HG03097 (cell line): ENCODE results near the gene ITGA4.
"Not testable (repeated sequence)": the region's sequence is repeated elsewhere in the genome, so short reads cannot be mapped to it uniquely, and the experiment has no call there.

Experiments
- ATAC-seq: cut with Tn5 transposase; IDR thresholded peaks from one replicate; pipeline ENCODE4 v1.9.1; 2021; ENCODE audit not compliant: unreplicated experiment, low FRiP score

ITGA4 gene

GRCh38 chr2:181457121-181457740 is at the start of gene ITGA4:
Gene ITGA4 (plus strand): TSS chr2:181457386. CDS start chr2:181457655, 269 bp downstream.
- ATAC-seq: peak; percentile 53

DNA sequence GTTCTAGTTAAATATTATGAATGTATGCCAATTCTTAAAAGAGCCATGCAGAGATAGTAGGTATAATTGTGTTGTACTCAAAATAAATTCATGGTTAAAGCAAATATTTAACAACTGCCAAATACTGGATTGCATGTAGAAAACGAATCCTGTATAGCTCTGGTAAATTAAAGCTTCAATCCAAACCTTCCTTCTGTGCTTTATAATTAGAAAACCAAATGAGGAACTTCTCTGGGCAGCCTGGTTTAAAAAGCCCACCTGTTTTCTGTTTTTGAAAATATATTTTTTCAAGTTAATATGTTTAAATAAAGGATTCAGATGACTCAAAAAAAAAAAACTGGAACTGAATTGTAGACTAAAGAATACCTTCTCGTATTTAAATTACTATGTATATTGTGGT is 48.3 kb upstream of the ITGA4 start:
- ATAC-seq: no peak

DNA sequence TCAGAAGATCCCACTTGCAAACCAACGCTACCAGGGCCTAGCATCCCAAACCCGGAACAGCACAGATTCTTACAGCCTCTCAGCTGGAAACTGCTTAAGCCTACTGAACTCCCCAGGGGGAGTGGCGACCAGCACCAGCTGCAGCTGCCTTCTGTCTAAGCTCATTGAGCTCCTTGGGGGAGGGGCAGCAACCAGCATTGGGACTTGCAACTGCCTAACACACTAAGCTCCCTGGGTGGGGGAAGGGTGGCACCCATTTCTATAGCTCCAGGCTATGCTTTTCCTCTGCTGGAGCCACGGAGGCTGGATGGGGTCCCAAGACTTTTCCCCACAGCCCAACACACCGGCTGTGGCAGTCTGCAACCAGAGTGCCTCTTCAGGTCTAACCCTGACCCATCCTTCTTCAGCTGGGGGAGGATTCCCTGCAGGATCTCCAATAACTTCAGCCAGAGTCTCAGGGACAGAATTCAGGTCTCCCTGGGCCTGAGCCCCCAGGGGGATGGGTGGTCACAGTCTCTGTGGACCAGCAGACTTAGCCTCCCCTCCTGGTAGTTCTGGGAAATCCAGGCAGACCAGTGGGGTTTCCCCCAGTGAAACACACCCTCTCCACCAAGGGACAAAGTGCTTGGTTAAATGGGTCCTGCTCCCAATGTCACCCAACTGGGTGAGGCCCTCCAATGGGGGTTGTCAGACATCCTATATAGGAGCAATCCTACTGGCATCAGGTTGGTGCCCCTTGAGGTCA is 45.9 kb upstream of the ITGA4 start:
- ATAC-seq: peak; percentile 83

- no peak for ATAC-seq
These were observed 37.9 kb upstream of the ITGA4 start for GRCh38 chr2:181419129-181419855.

DNA sequence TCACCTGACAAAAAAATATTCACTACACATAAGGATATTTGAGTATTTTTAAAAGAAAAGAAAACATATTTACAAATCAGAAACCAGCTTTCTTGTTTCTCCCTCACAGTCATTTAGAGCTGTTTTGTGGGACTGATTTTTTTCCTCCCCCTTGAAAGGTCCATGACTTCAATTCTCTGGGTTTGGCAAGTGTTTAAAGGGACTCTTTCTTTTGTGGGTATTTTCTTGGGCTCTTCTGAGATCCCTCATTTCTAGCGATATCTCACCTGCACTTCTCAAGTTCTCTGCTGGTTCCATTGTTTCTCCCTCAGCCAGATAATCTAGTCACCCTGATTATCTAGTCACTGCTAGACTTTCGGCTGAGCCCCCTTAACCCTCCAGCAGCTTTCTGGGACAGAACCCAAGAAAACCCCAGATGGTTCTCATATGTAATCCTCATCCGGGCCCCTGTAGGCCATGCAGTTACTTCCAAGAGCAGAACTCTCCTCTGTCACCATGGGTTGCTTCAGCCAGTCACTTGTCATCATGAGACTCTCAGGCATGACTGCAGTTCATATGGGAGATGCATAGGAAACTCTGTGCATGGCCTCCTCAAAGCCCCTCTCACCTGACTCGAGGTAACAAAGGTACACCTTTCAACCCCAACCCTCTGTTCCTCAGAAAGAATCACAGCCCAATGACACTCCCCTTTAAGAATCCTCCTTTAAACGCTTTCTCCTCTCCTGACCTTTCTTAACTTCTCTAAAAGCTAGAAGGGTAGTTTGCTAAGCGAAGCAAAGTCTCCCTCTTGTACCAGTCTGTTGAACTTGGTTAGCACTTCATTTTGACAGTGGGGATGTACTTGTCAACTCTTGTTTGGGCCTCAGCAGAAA is 36.7 kb upstream of the ITGA4 start:
- ATAC-seq: no peak

DNA sequence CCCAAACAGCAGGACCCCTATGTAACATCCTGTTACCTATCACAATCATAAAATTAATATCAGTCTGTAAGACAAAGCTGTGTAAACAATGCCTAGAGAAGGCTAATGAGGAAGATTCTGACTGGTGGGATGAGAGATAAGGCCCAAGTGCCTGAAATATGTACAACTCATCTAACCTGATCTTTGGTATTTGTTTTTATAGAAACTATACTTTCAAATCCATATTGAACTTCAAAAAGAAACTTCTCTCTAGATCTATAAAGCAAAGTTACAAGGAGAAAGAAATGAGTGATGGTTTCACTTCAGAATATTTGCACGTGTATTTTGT is 36.1 kb upstream of the ITGA4 start:
- ATAC-seq: no peak

DNA sequence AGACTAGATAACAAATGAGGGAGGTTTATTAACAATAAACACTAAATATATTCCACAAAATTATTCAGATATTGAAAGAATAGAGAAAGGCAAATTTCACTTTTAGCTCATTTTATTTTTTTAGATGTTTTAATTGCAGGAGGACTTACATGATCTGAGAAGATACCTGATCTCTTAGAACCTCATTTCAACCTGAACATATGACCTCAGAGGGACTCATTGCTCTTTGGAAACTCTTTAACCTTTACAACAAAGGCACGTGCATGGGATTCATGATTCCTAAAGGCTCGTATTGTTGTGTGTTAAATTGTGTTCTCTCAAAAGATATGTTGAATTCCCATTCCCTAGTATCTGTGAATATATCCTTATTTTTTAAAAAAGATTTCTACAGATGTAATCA is 35.7 kb upstream of the ITGA4 start:
- ATAC-seq: no peak

DNA sequence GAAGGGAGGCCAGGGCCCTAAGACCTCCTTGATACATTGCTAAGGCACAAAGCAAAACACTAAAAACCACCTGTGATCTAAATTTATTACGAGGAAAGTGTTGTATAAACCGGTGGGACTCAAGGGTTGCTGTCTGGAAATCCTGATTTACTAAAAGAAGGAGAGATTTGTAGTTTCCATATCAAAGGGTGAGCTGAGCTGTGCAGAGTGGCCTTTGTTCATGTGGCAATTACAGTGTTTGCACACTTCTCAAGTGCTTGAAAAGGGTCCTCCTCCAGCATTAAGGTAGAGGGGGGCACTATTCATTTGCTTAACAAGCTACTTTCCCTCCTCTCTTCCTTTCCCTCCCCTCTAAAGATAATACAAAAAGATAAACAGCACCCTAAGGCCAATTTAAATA is 30.5 kb upstream of the ITGA4 start:
- no peak for ATAC-seq

GRCh38 chr2:181430406-181431118 is 26.6 kb upstream of the ITGA4 start:
- no peak for ATAC-seq

DNA sequence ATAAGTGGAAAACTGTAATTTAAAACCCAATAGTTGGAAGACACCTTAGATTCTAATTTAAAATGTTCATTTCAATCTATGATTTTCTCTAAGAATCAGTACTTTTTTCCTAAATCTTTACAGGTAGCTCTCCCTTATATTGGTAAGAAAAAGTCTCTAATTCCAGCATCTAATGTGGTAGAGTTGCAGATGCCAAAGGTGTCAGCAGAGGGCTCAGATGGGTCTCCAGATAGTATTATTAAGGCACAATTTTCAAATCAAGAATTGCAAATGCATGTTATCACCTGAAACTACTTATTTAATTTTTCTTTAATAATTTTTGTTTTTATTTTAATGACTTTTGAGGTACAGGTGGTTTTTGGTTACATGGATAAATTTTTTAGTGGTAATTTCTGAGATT is 25.5 kb upstream of the ITGA4 start:
- ATAC-seq: no peak

- ATAC-seq: no peak
These were observed 18.9 kb upstream of the ITGA4 start for GRCh38 chr2:181438261-181438660.

DNA sequence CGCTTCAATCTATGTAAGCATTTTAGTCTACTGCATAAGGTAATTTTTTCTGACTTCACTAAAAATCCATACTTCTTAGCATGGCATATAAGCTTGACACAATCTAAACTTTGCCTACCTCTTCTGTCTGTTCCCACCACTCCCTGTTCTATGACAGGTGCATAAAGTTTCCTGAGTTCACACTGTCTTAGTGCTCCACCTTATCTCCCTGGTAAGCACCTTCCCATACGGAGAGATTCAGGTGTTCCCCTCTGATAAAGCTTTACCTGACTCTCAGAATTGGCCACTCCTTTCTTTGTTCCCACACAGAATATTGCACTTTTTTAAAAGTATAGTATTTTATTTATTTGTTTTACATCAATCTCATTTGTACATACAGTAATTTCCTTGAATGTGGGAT is 16.8 kb upstream of the ITGA4 start:
- ATAC-seq: no peak

GRCh38 chr2:181440919-181441318 is 16.3 kb upstream of the ITGA4 start:
- ATAC-seq: no peak

DNA sequence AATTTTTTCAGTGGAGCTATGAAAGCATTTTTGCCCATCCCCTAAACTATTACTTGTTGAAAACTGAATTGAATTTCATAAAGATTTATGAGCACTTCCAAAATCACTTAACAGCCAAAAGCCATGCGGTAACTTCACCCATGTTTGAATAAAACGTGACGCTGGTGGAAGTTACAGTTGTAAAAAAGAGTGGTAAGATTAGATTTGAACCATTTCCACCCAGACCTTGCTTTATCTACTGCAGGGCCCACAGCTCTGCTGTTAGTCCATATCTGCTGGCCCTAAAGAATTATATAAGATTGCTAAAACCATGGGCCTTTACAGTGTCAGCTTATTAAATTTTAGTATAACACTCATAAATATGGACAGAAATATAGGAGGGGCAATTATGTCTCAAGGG is 15.5 kb upstream of the ITGA4 start:
- ATAC-seq: no peak

DNA sequence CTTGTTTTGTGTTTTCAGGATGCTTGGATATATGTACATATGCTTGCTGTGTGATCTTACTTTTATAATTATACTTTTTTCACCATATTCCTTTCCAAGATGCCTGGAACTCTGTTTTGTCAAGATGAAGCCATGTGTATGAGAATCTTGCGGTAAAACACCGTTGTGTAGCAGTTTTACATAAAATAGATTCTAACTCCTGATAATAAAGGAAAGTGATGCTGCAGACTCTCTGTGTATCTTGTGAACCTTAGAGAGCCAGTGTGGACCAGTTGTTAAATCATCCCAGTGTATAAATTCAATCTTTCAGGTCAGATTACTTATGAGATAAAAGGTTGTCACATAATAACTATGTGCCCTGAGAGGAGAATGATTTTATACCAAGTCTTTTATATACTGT is 12.5 kb upstream of the ITGA4 start:
- no peak for ATAC-seq

- no peak for ATAC-seq
These were observed 10.2 kb upstream of the ITGA4 start for GRCh38 chr2:181446985-181447384.

DNA sequence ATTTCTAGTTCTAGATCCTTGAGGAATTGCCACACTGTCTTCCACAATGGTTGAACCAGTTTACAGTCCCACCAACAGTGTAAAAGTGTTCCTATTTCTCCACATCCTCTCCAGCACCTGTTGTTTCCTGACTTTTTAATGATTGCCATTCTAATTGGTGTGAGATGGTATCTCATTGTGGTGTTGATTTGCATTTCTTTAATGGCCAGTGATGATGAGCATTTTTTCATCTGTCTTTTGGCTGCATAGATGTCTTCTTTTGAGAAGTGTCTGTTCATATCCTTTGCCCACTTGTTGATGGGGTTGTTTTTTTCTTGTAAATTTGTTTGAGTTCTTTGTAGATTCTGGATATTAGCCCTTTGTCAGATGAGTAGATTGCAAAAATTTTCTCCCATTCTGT is 7.9 kb upstream of the ITGA4 start:
- ATAC-seq: not testable (repeated sequence)

- ATAC-seq: no peak
These were observed 2.3 kb upstream of the ITGA4 start for GRCh38 chr2:181454686-181455450.

- ATAC-seq: peak; percentile 79
These were observed 496 bp upstream of the ITGA4 start for GRCh38 chr2:181456660-181457120.
